GM19035 (cell line): Measurements from ENCODE around the gene ODAD2.
"Not testable (repeated sequence)": the region's sequence is repeated elsewhere in the genome, so short reads cannot be mapped to it uniquely, and the experiment has no call there.

ENCODE experiments used
- ATAC-seq: cut with Tn5 transposase; IDR thresholded peaks from one replicate; pipeline ENCODE4 v1.9.1; 2021; ENCODE audit not compliant: unreplicated experiment

ODAD2 gene

GRCh38 chr10:27998954-27999275, at the start of gene ODAD2:
Gene ODAD2 (minus strand): TSS chr10:27999079. CDS start chr10:27995142, 3,937 bp downstream.
- ATAC-seq = no peak

GRCh38 chr10:28047061-28047460, 48.2 kb upstream of the ODAD2 start:
- ATAC-seq = no peak

- no peak for ATAC-seq
These were observed 47.7 kb upstream of the ODAD2 start for GRCh38 chr10:28046579-28046978.

GRCh38 chr10:28043941-28044340, 45.1 kb upstream of the ODAD2 start:
- ATAC-seq = no peak

- ATAC-seq = no peak
These were observed 37.7 kb upstream of the ODAD2 start for GRCh38 chr10:28036587-28036986.

- no peak for ATAC-seq
These were observed 22.4 kb upstream of the ODAD2 start for GRCh38 chr10:28020993-28021982.

- no peak for ATAC-seq
These were observed 21.4 kb upstream of the ODAD2 start for GRCh38 chr10:28020080-28020860.

- no peak for ATAC-seq
These were observed 15.8 kb upstream of the ODAD2 start for GRCh38 chr10:28014651-28015050.

GRCh38 chr10:28012990-28013515, 14.2 kb upstream of the ODAD2 start:
- ATAC-seq = no peak

DNA sequence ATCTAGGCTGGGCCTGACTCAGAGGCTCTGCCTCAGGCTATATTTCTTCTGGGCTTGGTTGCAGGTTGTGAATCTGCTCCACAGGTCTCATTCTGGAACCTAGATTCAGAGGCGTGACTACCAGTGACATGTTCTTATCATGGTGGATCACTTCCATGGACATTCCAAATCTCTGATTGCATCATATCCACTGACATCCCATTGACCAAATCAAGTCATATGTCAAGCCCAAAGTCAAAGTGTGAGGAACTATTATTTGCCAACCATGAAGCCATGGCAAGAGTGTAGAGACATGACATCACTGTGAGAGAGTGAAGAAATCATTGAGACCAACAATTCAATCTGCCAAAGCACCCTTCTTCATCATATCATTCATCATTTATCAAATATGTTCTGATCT, 11.9 kb upstream of the ODAD2 start:
- ATAC-seq = no peak

- no peak for ATAC-seq
These were observed 9.2 kb upstream of the ODAD2 start for GRCh38 chr10:28008054-28008453.

GRCh38 chr10:28001353-28001752, 2.5 kb upstream of the ODAD2 start:
- no peak for ATAC-seq

- ATAC-seq = no peak
These were observed 513 bp downstream of the ODAD2 start for GRCh38 chr10:27998178-27998953.

GRCh38 chr10:27997865-27998177, 1.1 kb downstream of the ODAD2 start:
- no peak for ATAC-seq

DNA sequence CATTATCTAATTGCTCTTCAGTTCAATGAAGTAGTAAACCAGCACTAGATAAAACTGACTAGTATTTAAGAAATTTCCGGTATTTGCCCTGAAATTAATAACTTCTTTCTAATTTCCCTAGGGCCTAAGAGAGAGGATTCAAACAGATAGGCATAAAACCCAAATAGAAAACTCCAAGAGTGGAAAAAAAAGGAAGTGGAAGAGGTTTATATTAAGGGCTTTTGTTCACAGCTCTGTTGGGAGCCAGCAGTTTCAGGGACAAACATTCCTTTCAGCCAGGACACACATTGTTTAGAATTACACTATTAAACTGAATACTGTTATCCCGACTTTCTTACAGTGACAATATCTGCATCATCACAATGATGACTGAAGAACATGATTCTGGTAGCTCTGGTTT, 3.6 kb downstream of the ODAD2 start:
- ATAC-seq = no peak

- ATAC-seq = not testable (repeated sequence)
These were observed 9.5 kb downstream of the ODAD2 start for GRCh38 chr10:27989357-27989756.

DNA sequence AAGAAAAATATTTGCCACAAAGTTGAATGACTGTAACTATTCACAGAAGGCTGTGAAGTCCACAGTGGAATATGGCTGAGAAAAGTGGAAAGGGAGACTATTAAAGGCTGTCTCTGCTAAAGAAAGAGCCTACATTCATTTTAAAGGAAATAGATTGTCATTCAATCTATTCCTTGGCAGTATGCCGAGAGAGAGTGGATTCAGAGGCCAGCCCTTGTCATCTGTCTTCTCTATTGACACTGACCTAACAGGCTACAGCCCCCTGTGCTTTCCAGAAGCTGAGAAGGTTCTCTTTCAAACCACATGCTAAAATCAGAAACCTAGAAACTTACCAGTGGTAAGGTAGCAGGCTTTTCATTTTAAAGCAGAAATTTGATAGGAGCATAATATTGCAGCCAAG, 12.1 kb downstream of the ODAD2 start:
- ATAC-seq = no peak

DNA sequence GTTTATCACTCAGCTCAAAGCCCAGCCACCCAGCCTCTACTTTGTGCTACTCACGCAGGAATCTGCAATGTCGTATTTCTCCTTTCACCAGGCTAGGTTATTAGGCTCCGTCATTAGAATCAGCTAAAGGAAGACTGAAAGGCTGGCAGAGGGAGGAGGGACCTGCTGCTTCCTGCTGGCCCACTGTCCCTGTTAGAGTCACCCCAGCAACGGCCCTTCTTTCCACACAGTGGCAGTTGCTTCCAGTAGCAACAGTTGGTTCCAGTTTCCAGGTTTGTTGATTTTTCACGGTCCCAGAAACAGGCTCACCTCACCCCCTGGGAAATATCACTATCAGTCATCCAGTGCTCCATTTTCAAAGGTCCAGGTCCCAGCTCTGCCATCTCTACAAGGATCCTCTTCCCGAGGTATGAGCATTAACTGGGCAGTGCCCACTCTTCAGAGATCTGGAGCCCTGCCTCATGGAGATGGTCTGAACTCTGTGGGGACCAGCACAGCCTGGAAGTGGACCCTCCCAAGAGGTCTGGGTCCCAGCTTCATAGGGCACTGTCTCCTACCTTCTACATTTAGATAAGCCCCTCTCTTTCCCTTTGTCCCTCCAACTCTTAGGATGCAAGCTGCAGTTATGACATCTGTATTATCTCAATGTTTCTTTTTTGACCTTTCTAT, 15.9 kb downstream of the ODAD2 start:
- no peak for ATAC-seq

DNA sequence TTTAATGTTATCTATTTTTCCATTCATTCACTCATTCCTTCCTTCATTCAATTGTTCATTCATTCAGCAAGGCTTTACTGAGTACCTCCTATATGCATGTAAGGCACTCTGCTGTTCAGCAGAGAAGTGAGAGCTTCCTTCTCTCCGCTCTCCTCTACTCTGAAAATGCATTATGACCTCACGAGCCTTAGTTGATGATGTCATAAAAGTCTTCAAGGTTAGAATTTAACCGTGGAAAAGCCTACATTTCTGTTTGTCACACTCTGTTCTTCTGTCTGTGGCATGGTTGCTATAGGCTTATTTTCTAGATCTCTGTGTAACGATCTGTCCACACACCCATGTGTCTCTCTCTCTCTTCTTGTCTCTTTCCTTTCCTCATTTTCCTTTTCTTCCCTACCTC, 17.1 kb downstream of the ODAD2 start:
- ATAC-seq = no peak

DNA sequence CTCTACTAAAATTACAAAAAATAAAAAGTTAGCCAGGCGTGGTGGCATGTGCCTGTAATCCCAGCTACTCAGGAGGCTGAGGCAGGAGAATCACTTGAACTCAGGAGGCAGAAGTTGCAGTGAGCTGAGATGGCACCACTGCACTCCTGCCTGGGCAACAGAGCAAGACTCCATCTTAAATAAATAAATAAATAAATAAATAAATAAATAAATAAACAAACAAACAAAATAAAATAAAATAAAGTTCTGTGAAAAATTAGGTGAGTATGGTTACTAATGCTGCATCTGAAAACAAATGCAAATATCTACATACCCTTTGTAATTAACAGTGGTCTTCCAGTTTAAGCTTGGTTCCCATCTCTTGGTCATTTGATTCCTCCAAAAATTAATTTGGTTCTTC, 28.1 kb downstream of the ODAD2 start:
- ATAC-seq = not testable (repeated sequence)

DNA sequence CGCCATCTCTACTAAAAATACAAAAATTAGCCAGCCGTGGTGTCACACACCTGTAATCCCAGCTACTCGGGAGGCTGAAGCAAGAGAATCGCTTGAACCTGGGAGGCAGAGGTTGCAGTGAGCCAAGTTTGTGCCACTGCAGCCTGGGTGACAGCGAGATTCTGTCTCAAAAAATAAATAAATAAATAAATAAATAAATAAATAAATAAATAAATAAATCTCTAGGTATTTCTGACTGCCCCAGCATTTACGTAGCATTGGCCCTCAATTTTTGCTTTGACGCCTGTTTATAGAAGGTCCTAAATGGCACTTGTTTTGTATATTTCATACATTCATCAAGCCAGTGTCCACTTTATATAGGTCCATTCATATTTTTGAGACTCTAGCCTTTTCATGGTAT, 28.9 kb downstream of the ODAD2 start:
- ATAC-seq = not testable (repeated sequence)
